ENCODE data around the gene CKMT1B. TPM values are rescaled to one million over a fixed set of nuclear protein-coding genes. Genes with fewer than 3 reads are reported as not detected.
"Not testable (repeated sequence)": the region's sequence is repeated elsewhere in the genome, so short reads cannot be mapped to it uniquely, and the experiment has no call there.

The CKMT1B gene
- total RNA-seq, 1 experiment from 2014 or later = 55.2 TPM

- DNase-seq (ENCODE audit: low read depth, low spot score); in situ Hi-C loops (cut with HindIII; ENCODE audit: low pct_unique_long_range_greater_than_20kb, low sequenced_read_pairs): not testable (repeated sequence)
These were observed 24.9 kb downstream of the CKMT1B start, which contains the start of gene STRC for GRCh38 chr15:43618700-43619099. Gene STRC (minus strand): TSS chr15:43618800. CDS start chr15:43618722, 78 bp downstream.

GRCh38 chr15:43622068-43622799, 28.4 kb downstream of the CKMT1B start:
- in situ Hi-C loops (cut with HindIII; ENCODE audit: low pct_unique_long_range_greater_than_20kb, low sequenced_read_pairs) = not testable (repeated sequence)
- peak; percentile 90 for DNase-seq (ENCODE audit: low read depth, low spot score)

DNA sequence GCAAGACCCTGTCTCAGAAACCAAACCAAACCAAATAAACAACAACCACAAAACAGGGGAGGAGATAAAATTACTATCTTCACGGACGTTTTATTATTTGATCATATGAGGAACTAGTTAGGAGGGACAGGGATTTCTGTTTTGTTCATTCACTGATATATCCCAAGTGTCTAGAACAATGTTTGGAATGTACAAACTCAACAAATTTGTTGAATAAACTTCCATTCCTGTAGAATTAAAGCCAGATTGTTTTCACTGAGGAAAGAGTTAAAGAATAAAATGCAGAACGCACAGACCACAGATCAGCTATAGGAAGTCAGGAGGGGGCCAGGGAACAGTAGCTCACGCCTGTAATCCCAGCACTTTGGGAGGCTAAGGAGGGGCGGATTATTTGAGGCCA, 31.3 kb downstream of the CKMT1B start:
- DNase-seq (ENCODE audit: low read depth, low spot score) = no peak
- in situ Hi-C loops (cut with HindIII; ENCODE audit: low pct_unique_long_range_greater_than_20kb, low sequenced_read_pairs) = no loop called here

GRCh38 chr15:43626937-43627336, 33.1 kb downstream of the CKMT1B start:
- in situ Hi-C loops (cut with HindIII; ENCODE audit: low pct_unique_long_range_greater_than_20kb, low sequenced_read_pairs); DNase-seq (ENCODE audit: low read depth, low spot score): not testable (repeated sequence)

DNA sequence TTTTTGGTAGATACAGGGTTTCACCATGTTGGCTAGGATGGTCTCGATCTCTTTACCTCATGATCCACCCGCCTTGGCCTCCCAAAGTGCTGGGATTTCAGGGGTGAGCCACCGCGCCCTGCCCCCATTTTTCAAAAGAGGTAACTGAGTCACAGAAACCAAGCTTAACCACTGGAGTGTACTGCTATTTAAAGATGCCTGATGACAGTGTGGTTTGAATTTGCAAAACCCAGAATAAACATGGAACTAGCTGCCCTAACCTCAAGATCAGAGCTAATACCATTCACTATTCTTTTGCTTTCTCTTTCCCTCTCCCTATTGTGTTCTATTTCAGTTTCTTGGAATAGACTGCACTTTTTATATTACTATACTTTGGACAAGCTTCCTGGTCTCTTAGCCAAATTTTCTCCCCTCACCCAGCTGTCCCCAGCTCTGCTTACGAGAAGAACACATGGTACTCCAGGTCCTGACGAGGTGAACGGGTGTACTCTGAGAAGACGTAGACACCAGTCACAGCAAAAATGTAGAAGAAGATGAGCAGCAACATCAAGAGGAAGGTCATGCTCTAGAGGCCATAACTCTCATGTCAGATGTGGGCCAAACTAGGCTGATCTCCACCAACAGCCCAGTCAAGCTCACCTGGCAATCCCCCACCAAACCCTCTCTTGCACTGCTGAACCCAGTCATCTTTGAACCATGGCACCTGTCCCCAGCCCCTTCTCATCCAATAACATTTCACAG, 44.8 kb downstream of the CKMT1B start:
- in situ Hi-C loops (cut with HindIII; ENCODE audit: low pct_unique_long_range_greater_than_20kb, low sequenced_read_pairs); DNase-seq (ENCODE audit: low read depth, low spot score): not testable (repeated sequence)

Small RNA genes within 50 kb of the gene (small RNA-seq; reads per million reads assigned to genes)
- gene PDIA3P2 = 0 reads per million in 2 experiments
- 0 reads per million in 2 experiments for gene RNU6-554P
- 0 reads per million in 2 experiments for gene RNU6-610P

Other genes with a start within 250 kb of the CKMT1B start
- gene ZSCAN29, start 223.0 kb upstream of the CKMT1B start, total RNA-seq (2014; rRNA removed; shearing (Covaris generic)) = 21.0 and 23.1 TPM in 2 replicates
- 7.9 and 9.2 TPM in 2 replicates for gene TUBGCP4, start 222.9 kb upstream of the CKMT1B start, total RNA-seq (2014; rRNA removed; shearing (Covaris generic))
- gene TP53BP1, start 100.9 kb upstream of the CKMT1B start, total RNA-seq (2014; rRNA removed; shearing (Covaris generic)) = 25.9 and 30.7 TPM in 2 replicates
- gene MAP1A, start 76.4 kb upstream of the CKMT1B start, total RNA-seq (2014; rRNA removed; shearing (Covaris generic)) = 0.87 and 0.90 TPM in 2 replicates
- gene PPIP5K1, start 3.8 kb upstream of the CKMT1B start, total RNA-seq (2014; rRNA removed; shearing (Covaris generic)) = 13.7 and 14.8 TPM in 2 replicates
- gene STRC, start 24.8 kb downstream of the CKMT1B start, total RNA-seq (2014; rRNA removed; shearing (Covaris generic)) = 0.08 and 0.27 TPM in 2 replicates
- 0.50 and 0.53 TPM in 2 replicates for gene CATSPER2, start 54.8 kb downstream of the CKMT1B start, total RNA-seq (2014; rRNA removed; shearing (Covaris generic))
- gene CKMT1A, start 99.8 kb downstream of the CKMT1B start, total RNA-seq (2014; rRNA removed; shearing (Covaris generic)) = 18.5 and 25.8 TPM in 2 replicates
- 431 and 498 TPM in 2 replicates for gene PDIA3, start 152.4 kb downstream of the CKMT1B start, total RNA-seq (2014; rRNA removed; shearing (Covaris generic))
- gene ELL3, start 182.9 kb downstream of the CKMT1B start, total RNA-seq (2014; rRNA removed; shearing (Covaris generic)) = 0.61 and 0.69 TPM in 2 replicates
- gene SERF2, start 198.3 kb downstream of the CKMT1B start, total RNA-seq (2014; rRNA removed; shearing (Covaris generic)) = 630 and 662 TPM in 2 replicates
- gene SERINC4, start 206.2 kb downstream of the CKMT1B start, total RNA-seq (2014; rRNA removed; shearing (Covaris generic)) = not detected in 2 replicates
- 4.3 and 4.8 TPM in 2 replicates for gene HYPK, start 206.6 kb downstream of the CKMT1B start, total RNA-seq (2014; rRNA removed; shearing (Covaris generic))
- gene MFAP1, start 230.7 kb downstream of the CKMT1B start, total RNA-seq (2014; rRNA removed; shearing (Covaris generic)) = 27.6 and 28.8 TPM in 2 replicates
- gene WDR76, start 233.0 kb downstream of the CKMT1B start, total RNA-seq (2014; rRNA removed; shearing (Covaris generic)) = 18.0 and 18.7 TPM in 2 replicates

All from SK-MEL-5 (cell line).